H1 (cell line): ENCODE measurements around the gene ADAMTS6. TPM values are rescaled to one million over a fixed set of nuclear protein-coding genes. Genes with fewer than 3 reads are reported as not detected.

Experiments used
- CTCF ChIA-PET: fragments of 300-600 bp; sonication (Branson Sonifier 250); formaldehyde crosslinking; loops from one replicate; lab custom pipeline; 2021; ENCODE audit not compliant: partially characterized antibody; lab: Charles Lee
- POLR2A ChIA-PET: fragments of 300-600 bp; sonication (Branson Sonifier 250); formaldehyde crosslinking; loops from one replicate; lab custom pipeline; 2021; ENCODE audit warnings: inconsistent platforms; ENCODE audit not compliant: partially characterized antibody; lab: Charles Lee
- DNase-seq, 2 experiments: peaks; one replicate each; pipeline versions ENCODE4 v3.0.0 to v3.0.0-alpha.2; 2010 to 2022; ENCODE audit warnings: low spot score in 2 of 2, low read depth in 1 of 2, mixed read lengths in 1 of 2
- FAIRE-seq: peaks from 2 replicates; lab custom pipeline; 2011; peaks lifted over from hg19 to GRCh38; lab: Jason Lieb, UNC
- H2AFZ ChIP-seq: 2 replicates; pipeline ENCODE4 v1.8.1; 2012; ENCODE audit warnings: low read length, inconsistent platforms
- H2AK5ac ChIP-seq: 2 replicates; pipeline ENCODE4 v1.6.1; 2013; ENCODE audit warnings: low read depth, low read length
- H2BK120ac ChIP-seq: replicated peaks from 2 replicates; pipeline ENCODE3; 2013; ENCODE audit warnings: low read depth, low read length, inconsistent platforms
- H2BK12ac ChIP-seq: 2 replicates; pipeline ENCODE4 v1.6.1; 2013; ENCODE audit warnings: low read depth, low read length
- H2BK15ac ChIP-seq: 2 replicates; pipeline ENCODE4 v1.6.1; 2013; ENCODE audit warnings: low read length
- H2BK20ac ChIP-seq: 2 replicates; pipeline ENCODE4 v1.6.1; 2013; ENCODE audit warnings: low read length
- H2BK5ac ChIP-seq: 2 replicates; pipeline ENCODE4 v1.6.1; 2013; ENCODE audit warnings: low read depth, low read length
- H3K14ac ChIP-seq: 2 replicates; pipeline ENCODE4 v1.6.1; 2013; ENCODE audit warnings: inconsistent platforms; ENCODE audit not compliant: insufficient read length
- H3K18ac ChIP-seq: 2 replicates; pipeline ENCODE4 v1.6.1; 2013; ENCODE audit warnings: low read length; ENCODE audit errors: extremely low read depth
- H3K23ac ChIP-seq: 2 replicates; pipeline ENCODE4 v1.6.1; 2013; ENCODE audit warnings: inconsistent platforms; ENCODE audit not compliant: insufficient read length
- H3K23me2 ChIP-seq: 2 replicates; pipeline ENCODE4 v1.6.1; 2013; ENCODE audit warnings: low read depth, low read length
- H3K27ac ChIP-seq: 2 replicates; pipeline ENCODE4 v1.6.1; 2011; ENCODE audit warnings: low read depth, low read length, inconsistent platforms
- H3K27me3 ChIP-seq, 4 experiments: replicated peaks in 1 of 4; 1 replicate in 1 of 4; 2 replicates in 3 of 4; pipeline versions ENCODE4 v1.6.1 to v1.8.1; 2011 to 2013; ENCODE audit warnings: low read length in 3 of 4, mild to moderate bottlenecking in 3 of 4, inconsistent platforms in 2 of 4, mixed read lengths in 2 of 4, moderate library complexity in 1 of 4; ENCODE audit not compliant: control insufficient read depth in 3 of 4, insufficient read depth in 3 of 4; ENCODE audit errors: extremely low read depth in 1 of 4
- H3K36me3 ChIP-seq, 4 experiments: 2 replicates each; pipeline versions ENCODE4 v1.6.1 to v1.8.1; 2011 to 2013; ENCODE audit warnings: mild to moderate bottlenecking in 4 of 4, low read length in 3 of 4, moderate library complexity in 2 of 4, control low read depth in 1 of 4, inconsistent platforms in 1 of 4; ENCODE audit not compliant: insufficient read depth in 4 of 4, control insufficient read depth in 2 of 4
- H3K4ac ChIP-seq: replicated peaks from 2 replicates; pipeline ENCODE3; 2013; ENCODE audit warnings: low read length, low read depth, mixed read lengths, inconsistent platforms; ENCODE audit not compliant: insufficient read length
- H3K4me1 ChIP-seq, 4 experiments: replicated peaks in 1 of 4; 1 replicate in 1 of 4; 2 replicates in 3 of 4; pipeline versions ENCODE4 v1.6.1 to v1.8.1; 2011 to 2013; ENCODE audit warnings: low read length in 3 of 4, inconsistent platforms in 2 of 4, mixed read lengths in 1 of 4; ENCODE audit not compliant: insufficient read depth in 4 of 4, control insufficient read depth in 3 of 4
- H3K4me2 ChIP-seq, 2 experiments: 2 replicates each; pipeline versions ENCODE4 v1.6.1 to v1.8.1; 2011 to 2013; ENCODE audit warnings: low read depth in 2 of 2, low read length in 2 of 2, control low read depth in 1 of 2, inconsistent platforms in 1 of 2, mild to moderate bottlenecking in 1 of 2; ENCODE audit not compliant: insufficient read depth in 1 of 2
- H3K4me3 ChIP-seq, 4 experiments: fragments of 200-600, 300-600 bp in 1 of 4; sonication (generic), shearing (Covaris generic), sonication (Bioruptor Twin) in 1 of 4; 2 replicates each; pipeline versions ENCODE4 v1.5.1 to v1.8.1; 2011 to 2016; ENCODE audit warnings: low read length in 4 of 4, low read depth in 3 of 4, control low read depth in 2 of 4, inconsistent platforms in 2 of 4, mild to moderate bottlenecking in 2 of 4, mixed read lengths in 1 of 4, moderate library complexity in 1 of 4; ENCODE audit not compliant: insufficient read depth in 2 of 4; ENCODE audit errors: extremely low read depth in 1 of 4
- H3K56ac ChIP-seq: replicated peaks from 2 replicates; pipeline ENCODE3; 2013; ENCODE audit warnings: low read depth, mild to moderate bottlenecking, mixed read lengths, low read length, inconsistent platforms; ENCODE audit not compliant: insufficient read length
- H3K79me1 ChIP-seq: 2 replicates; pipeline ENCODE4 v1.6.1; 2013; ENCODE audit warnings: low read depth, low read length, control low read depth
- H3K79me2 ChIP-seq, 2 experiments: 2 replicates each; pipeline versions ENCODE4 v1.6.1 to v1.8.1; 2012 to 2013; ENCODE audit warnings: low read length in 2 of 2, mild to moderate bottlenecking in 2 of 2, inconsistent platforms in 1 of 2; ENCODE audit not compliant: insufficient read depth in 2 of 2, control insufficient read depth in 1 of 2
- H3K9ac ChIP-seq, 4 experiments: replicated peaks in 1 of 4; 1 replicate in 1 of 4; 2 replicates in 3 of 4; pipeline versions ENCODE4 v1.6.1 to v1.8.1; 2011 to 2013; ENCODE audit warnings: low read depth in 3 of 4, low read length in 3 of 4, control low read depth in 2 of 4, mild to moderate bottlenecking in 2 of 4, moderate library complexity in 2 of 4, inconsistent platforms in 1 of 4; ENCODE audit errors: extremely low read depth in 1 of 4
- H3K9me3 ChIP-seq, 2 experiments: 2 replicates each; pipeline versions ENCODE4 v1.6.1 to v1.8.1; 2012 to 2013; ENCODE audit warnings: mild to moderate bottlenecking in 2 of 2, moderate library complexity in 2 of 2, control low read depth in 1 of 2, inconsistent platforms in 1 of 2, low read depth in 1 of 2, low read length in 1 of 2, mixed read lengths in 1 of 2; ENCODE audit not compliant: insufficient read depth in 2 of 2
- H4K20me1 ChIP-seq, 2 experiments: replicated peaks in 1 of 2; 2 replicates each; pipeline versions ENCODE3 to v1.8.1; 2011 to 2013; ENCODE audit warnings: inconsistent platforms in 2 of 2, low read length in 2 of 2, mild to moderate bottlenecking in 1 of 2; ENCODE audit not compliant: insufficient read depth in 2 of 2, control insufficient read depth in 1 of 2
- H4K5ac ChIP-seq: 2 replicates; pipeline ENCODE4 v1.6.1; 2013; ENCODE audit warnings: low read length, low read depth, mixed read lengths, inconsistent platforms; ENCODE audit not compliant: insufficient read length
- H4K8ac ChIP-seq: 2 replicates; pipeline ENCODE4 v1.8.0; 2013; ENCODE audit warnings: mild to moderate bottlenecking, moderate library complexity, low read length, inconsistent platforms; ENCODE audit not compliant: insufficient read depth; ENCODE audit errors: extremely low read depth
- H4K91ac ChIP-seq: replicated peaks from 2 replicates; pipeline ENCODE3; 2013; ENCODE audit warnings: low read length, mixed read lengths, inconsistent platforms; ENCODE audit not compliant: insufficient read length
- BRCA1 ChIP-seq: IDR thresholded peaks from 2 replicates; pipeline ENCODE4 v1.6.1; 2012; ENCODE audit warnings: low read depth, low read length, improper control_type of control experiment
- CHD1 ChIP-seq: IDR thresholded peaks from 2 replicates; pipeline ENCODE4 v1.6.1; 2012; ENCODE audit warnings: low read depth, low read length, improper control_type of control experiment
- EGR1 ChIP-seq: IDR thresholded peaks from 2 replicates; pipeline ENCODE4 v1.6.1; 2011; ENCODE audit warnings: low read depth, low read length, borderline replicate concordance
- EP300 ChIP-seq, 2 experiments: IDR thresholded peaks; 1 replicate in 1 of 2; 2 replicates in 1 of 2; pipeline ENCODE4 v1.6.1; 2011 to 2012; ENCODE audit warnings: low read depth in 2 of 2, low read length in 2 of 2, mild to moderate bottlenecking in 2 of 2, borderline replicate concordance in 1 of 2, inconsistent platforms in 1 of 2, moderate library complexity in 1 of 2
- KDM1A ChIP-seq: fragments of 200-600, 300-600 bp; sonication (generic); IDR thresholded peaks from 2 replicates; pipeline ENCODE4 v1.7.1; 2016; ENCODE audit warnings: mild to moderate bottlenecking, low read length, borderline replicate concordance
- KDM5A ChIP-seq: fragments of 200-600 bp; IDR thresholded peaks from 2 replicates; pipeline ENCODE4 v1.7.1; 2012; ENCODE audit warnings: mild to moderate bottlenecking, low read length, inconsistent platforms, mixed read lengths
- MAFK ChIP-seq: IDR thresholded peaks from 2 replicates; pipeline ENCODE4 v1.6.1; 2012; ENCODE audit warnings: low read depth, mild to moderate bottlenecking, improper control_type of control experiment, low read length
- POU5F1 ChIP-seq: IDR thresholded peaks from 2 replicates; pipeline ENCODE4 v1.6.1; 2011; ENCODE audit warnings: low read depth, mild to moderate bottlenecking, low read length, moderate library complexity
- RBBP5 ChIP-seq: IDR thresholded peaks from 2 replicates; pipeline ENCODE4 v1.7.1; 2012; ENCODE audit warnings: low read depth, mild to moderate bottlenecking, inconsistent platforms, low read length, moderate library complexity, borderline replicate concordance
- SAP30 ChIP-seq: fragments of 300-600 bp; sonication (generic); IDR thresholded peaks from 2 replicates; pipeline ENCODE4 v1.7.1; 2012; ENCODE audit warnings: low read length, moderate library complexity, mild to moderate bottlenecking, inconsistent platforms; ENCODE audit not compliant: insufficient read depth, insufficient replicate concordance
- SIN3A ChIP-seq, 2 experiments: IDR thresholded peaks in 1 of 2; conservative IDR thresholded peaks in 1 of 2; 2 replicates each; pipeline ENCODE4 v1.6.1; 2011 to 2012; ENCODE audit warnings: low read length in 2 of 2, improper control_type of control experiment in 1 of 2, low read depth in 1 of 2, mild to moderate bottlenecking in 1 of 2
- SIRT6 ChIP-seq: IDR thresholded peaks from one replicate; pipeline ENCODE4 v1.7.1; 2012; ENCODE audit warnings: low read length, inconsistent platforms
- SP4 ChIP-seq: IDR thresholded peaks from 2 replicates; pipeline ENCODE4 v1.6.1; 2012; ENCODE audit warnings: low read length, inconsistent platforms
- SRF ChIP-seq: IDR thresholded peaks from 2 replicates; pipeline ENCODE4 v1.6.1; 2011; ENCODE audit warnings: mild to moderate bottlenecking, low read depth, low read length, moderate library complexity
- ZNF274 ChIP-seq: IDR thresholded peaks from 2 replicates; pipeline ENCODE4 v1.7.0; 2012; ENCODE audit warnings: low read length, borderline replicate concordance; ENCODE audit errors: extremely low read depth
- WGBS, 2 experiments: shearing (Covaris generic) in 1 of 2; methylation state at CpG; one replicate each; pipeline versions ENCODE4 v1.1.6 to v1.1.7; 2013 to 2015; ENCODE audit warnings: low lambda C conversion rate in 2 of 2, mixed read lengths in 2 of 2, inconsistent platforms in 1 of 2, low coverage in 1 of 2, missing lambda C conversion rate in 1 of 2; ENCODE audit not compliant: insufficient replicate concordance in 2 of 2, insufficient coverage in 1 of 2, insufficient read length in 1 of 2; ENCODE audit errors: extremely low coverage in 1 of 2, missing lambda C conversion rate in 1 of 2; 5-methylcytosine and 5-hydroxymethylcytosine counted together
- polyA plus RNA-seq, 7 experiments: library from polyadenylated mRNA; depleted of rRNA in 3 of 7; stranded (reverse) in 5 of 7; unstranded in 2 of 7; fragments of >200 nt in 5 of 7; fragments of 200-250 nt in 2 of 7; gene quantifications; 1 replicate in 5 of 7; 2 replicates in 1 of 7; 4 replicates in 1 of 7; pipeline versions ENCODE4 v1.2.1 to v1.2.3, GENCODE V29; 2011 to 2013; ENCODE audit warnings: missing spikeins in 2 of 7, mixed read lengths in 2 of 7
- total RNA-seq: library from RNA; stranded (reverse); fragmentation: NEBNext Ultra II Directional; extraction: Animal tissue kit (Norgen Biotek cat#: 25700); gene quantifications from 2 replicates; pipeline ENCODE4 v1.2.1, GENCODE V29; 2021

ADAMTS6 gene
- total and polyA plus RNA-seq, 2 of the 8 experiments (the other 6 are each of a cell fraction or from before 2014, with no cell fraction given) = 0.74 to 2.4 TPM

DNA sequence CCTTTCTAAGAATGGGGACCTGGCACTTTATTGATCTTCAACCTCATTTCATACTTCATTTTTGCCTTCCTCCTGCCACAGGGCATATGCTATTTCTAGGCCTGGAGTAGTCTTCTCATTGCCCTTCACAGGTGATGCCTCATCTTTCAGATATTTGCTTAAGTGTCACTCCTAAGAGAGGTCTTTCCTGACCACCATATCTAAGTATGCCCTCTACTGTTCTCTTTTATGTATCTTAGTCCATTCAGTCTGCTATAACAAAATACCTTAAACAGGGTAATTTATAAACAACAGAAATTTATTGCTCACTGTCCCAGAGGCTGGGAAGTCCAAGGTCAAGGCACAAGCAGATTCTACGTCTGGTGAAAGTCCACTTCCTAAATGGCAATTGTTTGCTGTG lies 99.1 kb downstream of the ADAMTS6 start:
- Histone ChIP-seq H2BK12ac (no peak overlapping the region), H3K79me2 (no peaks in the 10 kb centered on the region), H3K9me3 (no peaks in the 10 kb centered on the region), H2BK120ac (no peak overlapping the region), H3K27ac (no peak overlapping the region), H3K56ac (no peak overlapping the region), H2AK5ac (no peak overlapping the region), H3K9ac (no peak overlapping the region), H3K27me3 (no peaks in the 10 kb centered on the region), H3K4me3 (no peak overlapping the region), H2BK15ac (no peak overlapping the region), H3K14ac (no peak overlapping the region), H4K5ac (no peak overlapping the region), H4K20me1 (no peaks in the 10 kb centered on the region), H3K36me3 (no peaks in the 10 kb centered on the region), H2AFZ (no peak overlapping the region), H3K79me1 (no peaks in the 10 kb centered on the region), H2BK5ac (no peak overlapping the region), H2BK20ac (no peak overlapping the region), H3K4me1 (no peaks in the 10 kb centered on the region), H3K23me2 (no peaks in the 10 kb centered on the region), H4K91ac (no peak overlapping the region), H3K23ac (no peak overlapping the region), H3K4ac (no peak overlapping the region), H4K8ac (no peak overlapping the region), H3K4me2 (no peak overlapping the region), H3K18ac (no peak overlapping the region)
- WGBS, 2 experiments = 76% methylated on average over 1 of the region's 1 CpG; no CpG with 5 or more reads in 1 of the 2 experiments
- POLR2A ChIA-PET = no interaction called here
- CTCF ChIA-PET = interaction anchor here (0.7 kb wide), 1 partner anchor 15 kb away, joined by 3 read pairs; no protein-coding TSS in a partner anchor
- no peak for DNase-seq
- FAIRE-seq = no peak
- TF ChIP-seq BRCA1 = no peak
- TF ChIP-seq MAFK = no peak
- TF ChIP-seq SAP30 = no peak
- no peak for TF ChIP-seq POU5F1
- no peak for TF ChIP-seq EGR1
- no peak for TF ChIP-seq SIN3A (conservative IDR thresholded peaks at IDR 0.05 in 1 of 2, IDR thresholded peaks at IDR 0.05 in 1 of 2; ENCODE audit: low read depth in 1 of 2, low read length in 2 of 2)
- no peak for TF ChIP-seq CHD1
- TF ChIP-seq KDM5A = no peak
- TF ChIP-seq SRF = no peak
- no peak for TF ChIP-seq KDM1A
- no peak for TF ChIP-seq SIRT6
- TF ChIP-seq SP4 = no peak
- no peak for TF ChIP-seq ZNF274
- no peak for TF ChIP-seq RBBP5
- no peak for TF ChIP-seq EP300 (IDR thresholded peaks at IDR 0.05; ENCODE audit: borderline replicate concordance in 1 of 2, low read depth in 2 of 2, low read length in 2 of 2)
